PC-3 (cell line): ENCODE results near the gene KATNBL1.

ENCODE experiments used
- CTCF ChIP-seq: fragments of 300-600 bp; sonication (generic); conservative IDR thresholded peaks from 2 replicates; pipeline ENCODE4 v1.5.1; 2017; ENCODE audit warnings: antibody characterized with exemption, low read depth, mild to moderate bottlenecking, low read length
- EZH2 ChIP-seq: fragments of 300-600 bp; sonication (generic); IDR thresholded peaks from one replicate; pipeline ENCODE4 v1.6.1; 2017; ENCODE audit warnings: antibody characterized with exemption, mild to moderate bottlenecking, low read length; ENCODE audit not compliant: unreplicated experiment

- TF ChIP-seq CTCF (no peak), EZH2 (no peak)
These were observed 95.7 kb downstream of the KATNBL1 start for GRCh38 chr15:34114215-34114614.
